Dendritic cell treated with granulocyte-macrophage colony-stimulating factor and Interleukin-4, amounts not matched to agents 40 ng/mL and 50 ng/mL, for 4 days (primary cell): ENCODE measurements around the gene IKBKG.
A peak's percentile ranks its signal among the peaks of the same experiment; 100 is the strongest.
"Not testable (repeated sequence)": the region's sequence is repeated elsewhere in the genome, so short reads cannot be mapped to it uniquely, and the experiment has no call there.

Experiments used
- H3K27ac Mint-ChIP-seq: one replicate; pipeline ENCODE4 v1.8.0; 2022; ENCODE audit warnings: mild to moderate bottlenecking, mixed read lengths
- H3K27me3 Mint-ChIP-seq: one replicate; pipeline ENCODE4 v1.8.0; 2022; ENCODE audit warnings: mild to moderate bottlenecking, mixed read lengths
- H3K36me3 Mint-ChIP-seq: one replicate; pipeline ENCODE4 v1.8.0; 2022; ENCODE audit warnings: low read depth, mixed read lengths
- H3K4me1 Mint-ChIP-seq: one replicate; pipeline ENCODE4 v1.8.0; 2022; ENCODE audit warnings: low read depth, mixed read lengths
- H3K4me3 Mint-ChIP-seq: one replicate; pipeline ENCODE4 v1.8.0; 2022; ENCODE audit warnings: mild to moderate bottlenecking, moderate library complexity, mixed read lengths
- H3K9me3 Mint-ChIP-seq: one replicate; pipeline ENCODE4 v1.8.0; 2022; ENCODE audit warnings: mixed read lengths
- intact Hi-C: fragments of 100-400 bp; cut with micrococcal nuclease; formaldehyde crosslinking; loops from one replicate; pipeline ENCODE4 v1.15.0; 2022

Gene IKBKG

GRCh38 chrX:154547245-154548027 is at the start of gene IKBKG:
Gene IKBKG (plus strand): TSS chrX:154547620. CDS start chrX:154552003, 4,383 bp downstream.
- H3K36me3 Mint-ChIP-seq: peaks cover 66% of the 10 kb centered on the region
- H3K9me3 Mint-ChIP-seq: no peaks in the 10 kb centered on the region
- peaks cover 59% of the 10 kb centered on the region for H3K4me1 Mint-ChIP-seq
- H3K27ac Mint-ChIP-seq: peak within 1 kb of the TSS; percentile 94
- peak within 1 kb of the TSS; percentile 87 for H3K4me3 Mint-ChIP-seq
- H3K27me3 Mint-ChIP-seq: no peaks in the 10 kb centered on the region
- intact Hi-C loops: no loop called here

GRCh38 chrX:154501423-154501822 is 46.0 kb upstream of the IKBKG start:
- intact Hi-C loops: not testable (repeated sequence)

GRCh38 chrX:154502098-154502497 is 45.3 kb upstream of the IKBKG start:
- Mint-ChIP-seq H3K36me3 (peaks cover 23% of the 10 kb centered on the region), H3K4me1 (no peaks in the 10 kb centered on the region), H3K27me3 (no peaks in the 10 kb centered on the region), H3K9me3 (no peaks in the 10 kb centered on the region), H3K4me3 (no peak overlapping the region), H3K27ac (no peak overlapping the region)
- intact Hi-C loops: no loop called here

More at GRCh38 chrX:154501423-154501822, 46.0 kb upstream of the IKBKG start:
- not testable (repeated sequence) for H3K4me3 Mint-ChIP-seq, H3K27me3 Mint-ChIP-seq, H3K9me3 Mint-ChIP-seq, H3K27ac Mint-ChIP-seq, H3K4me1 Mint-ChIP-seq
- peaks cover 16% of the 10 kb centered on the region for H3K36me3 Mint-ChIP-seq

GRCh38 chrX:154502989-154503388 is 44.4 kb upstream of the IKBKG start:
- Mint-ChIP-seq H3K36me3 (peaks cover 32% of the 10 kb centered on the region), H3K27me3 (no peaks in the 10 kb centered on the region), H3K27ac (no peak overlapping the region), H3K9me3 (no peaks in the 10 kb centered on the region), H3K4me3 (no peak overlapping the region), H3K4me1 (no peaks in the 10 kb centered on the region)
- intact Hi-C loops: no loop called here

- H3K4me3 Mint-ChIP-seq: no peak overlapping the region
- no peaks in the 10 kb centered on the region for H3K27me3 Mint-ChIP-seq
- no peaks in the 10 kb centered on the region for H3K4me1 Mint-ChIP-seq
- intact Hi-C loops: no loop called here
- H3K27ac Mint-ChIP-seq: no peak overlapping the region
- peaks cover 7% of the 10 kb centered on the region for H3K9me3 Mint-ChIP-seq
- peaks cover 59% of the 10 kb centered on the region for H3K36me3 Mint-ChIP-seq
These were observed 41.7 kb upstream of the IKBKG start for GRCh38 chrX:154505734-154506133.

GRCh38 chrX:154506483-154507332 is 40.7 kb upstream of the IKBKG start:
- Mint-ChIP-seq H3K4me3 (no peak overlapping the region), H3K9me3 (peaks cover 7% of the 10 kb centered on the region), H3K27ac (no peak overlapping the region), H3K36me3 (peaks cover 64% of the 10 kb centered on the region), H3K4me1 (peaks cover 5% of the 10 kb centered on the region), H3K27me3 (no peaks in the 10 kb centered on the region)
- intact Hi-C loops: no loop called here

GRCh38 chrX:154507673-154508383 is 39.6 kb upstream of the IKBKG start:
- H3K4me3 Mint-ChIP-seq: no peak overlapping the region
- peaks cover 7% of the 10 kb centered on the region for H3K9me3 Mint-ChIP-seq
- intact Hi-C loops: no loop called here
- peaks cover 69% of the 10 kb centered on the region for H3K36me3 Mint-ChIP-seq
- H3K27ac Mint-ChIP-seq: no peak overlapping the region
- no peaks in the 10 kb centered on the region for H3K27me3 Mint-ChIP-seq
- peaks cover 11% of the 10 kb centered on the region for H3K4me1 Mint-ChIP-seq

- intact Hi-C loops: no loop called here
- Mint-ChIP-seq H3K27me3 (no peaks in the 10 kb centered on the region), H3K9me3 (peaks cover 7% of the 10 kb centered on the region), H3K27ac (no peak overlapping the region), H3K36me3 (peaks cover 71% of the 10 kb centered on the region), H3K4me3 (no peak overlapping the region), H3K4me1 (peaks cover 11% of the 10 kb centered on the region)
These were observed 39.1 kb upstream of the IKBKG start for GRCh38 chrX:154508384-154508745.

GRCh38 chrX:154509455-154509854 is 38.0 kb upstream of the IKBKG start:
- H3K36me3 Mint-ChIP-seq: peaks cover 71% of the 10 kb centered on the region
- no peak overlapping the region for H3K4me3 Mint-ChIP-seq
- intact Hi-C loops: no loop called here
- H3K9me3 Mint-ChIP-seq: peaks cover 7% of the 10 kb centered on the region
- H3K4me1 Mint-ChIP-seq: peaks cover 20% of the 10 kb centered on the region
- H3K27ac Mint-ChIP-seq: no peak overlapping the region
- H3K27me3 Mint-ChIP-seq: no peaks in the 10 kb centered on the region

GRCh38 chrX:154511761-154512160 is 35.7 kb upstream of the IKBKG start:
- Mint-ChIP-seq H3K27ac (peak overlapping the region; percentile 40), H3K9me3 (peaks cover 7% of the 10 kb centered on the region)
- intact Hi-C loops: no loop called here

GRCh38 chrX:154512879-154513553 is 34.4 kb upstream of the IKBKG start:
- intact Hi-C loops: no loop called here
- no peaks in the 10 kb centered on the region for H3K27me3 Mint-ChIP-seq
- H3K27ac Mint-ChIP-seq: no peak overlapping the region

More at GRCh38 chrX:154511761-154512160, 35.7 kb upstream of the IKBKG start:
- Mint-ChIP-seq H3K4me1 (peaks cover 26% of the 10 kb centered on the region), H3K36me3 (peaks cover 52% of the 10 kb centered on the region), H3K27me3 (no peaks in the 10 kb centered on the region), H3K4me3 (no peak overlapping the region)

GRCh38 chrX:154513716-154514115 is 33.7 kb upstream of the IKBKG start:
- intact Hi-C loops: no loop called here
- peaks cover 7% of the 10 kb centered on the region for H3K9me3 Mint-ChIP-seq
- no peaks in the 10 kb centered on the region for H3K27me3 Mint-ChIP-seq
- no peak overlapping the region for H3K27ac Mint-ChIP-seq
- peaks cover 32% of the 10 kb centered on the region for H3K4me1 Mint-ChIP-seq
- no peak overlapping the region for H3K4me3 Mint-ChIP-seq
- H3K36me3 Mint-ChIP-seq: peaks cover 32% of the 10 kb centered on the region

More at GRCh38 chrX:154512879-154513553, 34.4 kb upstream of the IKBKG start:
- Mint-ChIP-seq H3K4me1 (peaks cover 32% of the 10 kb centered on the region), H3K4me3 (no peak overlapping the region), H3K9me3 (peaks cover 7% of the 10 kb centered on the region), H3K36me3 (peaks cover 39% of the 10 kb centered on the region)
